Measurements from ENCODE around the gene CETP. TPM values are rescaled to one million over a fixed set of nuclear protein-coding genes. Genes with fewer than 3 reads are reported as not detected.

Gene CETP
- total RNA-seq, 4 donors from 2014 or later: 0.58 to 2.8 TPM; not detected in 2

DNA sequence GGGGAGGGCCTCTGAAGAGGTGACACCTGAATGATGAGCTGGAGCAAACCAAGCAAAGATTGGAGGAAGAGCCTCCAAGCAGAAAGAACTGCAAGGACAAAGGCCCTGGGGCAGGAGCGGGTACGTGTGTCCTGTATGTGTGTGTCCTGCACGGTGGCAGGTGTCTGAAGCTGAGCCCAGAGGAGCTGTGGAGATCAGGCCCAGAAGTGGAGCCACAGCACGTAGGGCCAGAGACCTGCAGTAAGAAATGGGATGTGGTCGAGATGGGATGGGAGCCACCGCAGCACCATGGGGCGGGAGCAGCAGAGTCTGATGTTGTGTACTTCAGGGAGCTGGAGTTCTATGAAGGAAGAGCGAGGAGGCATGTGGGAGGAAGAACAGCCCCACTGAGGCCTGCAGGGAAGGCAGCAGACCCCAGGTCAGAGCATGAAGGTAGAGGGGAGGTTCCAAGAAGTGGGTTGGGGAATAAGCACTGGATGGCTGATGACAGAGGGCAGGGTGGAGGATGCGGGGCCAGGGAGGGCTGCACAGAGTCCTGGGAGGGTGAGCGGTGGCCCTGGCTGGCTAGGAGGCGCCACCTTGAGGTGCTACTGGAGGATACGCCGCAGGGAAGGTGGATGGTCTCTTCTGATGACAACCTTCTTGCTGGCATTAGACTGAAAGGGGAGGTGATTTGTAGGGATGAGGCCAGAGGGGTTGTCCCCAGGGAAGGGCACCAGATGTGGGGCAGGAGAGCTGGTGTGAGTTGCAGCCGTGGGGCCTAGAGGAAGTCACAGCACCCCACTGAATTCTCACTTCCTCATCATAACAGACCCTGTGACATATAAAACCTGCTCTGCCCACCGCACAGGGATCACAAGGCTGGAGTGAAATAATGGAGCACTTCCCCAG is 10.6 kb upstream of the CETP start:
- H3K27me3 ChIP-seq: no peaks in the 10 kb centered on the region
- H3K36me3 ChIP-seq: no peaks in the 10 kb centered on the region
- TF ChIP-seq CTCF (IDR thresholded peaks at IDR 0.05): peak; percentile 10 to 55 (median 30)
- no peak for TF ChIP-seq POLR2A (IDR thresholded peaks at IDR 0.05)
- no peaks in the 10 kb centered on the region for H3K4me1 ChIP-seq
- H3K4me3 ChIP-seq: no peak overlapping the region
- DNase-seq: no peak
- H3K27ac ChIP-seq: no peak overlapping the region
- intact Hi-C loops (cut with DNase I; ENCODE audit: low total_unique reads): no loop called here
- H3K9me3 ChIP-seq: no peaks in the 10 kb centered on the region

DNA sequence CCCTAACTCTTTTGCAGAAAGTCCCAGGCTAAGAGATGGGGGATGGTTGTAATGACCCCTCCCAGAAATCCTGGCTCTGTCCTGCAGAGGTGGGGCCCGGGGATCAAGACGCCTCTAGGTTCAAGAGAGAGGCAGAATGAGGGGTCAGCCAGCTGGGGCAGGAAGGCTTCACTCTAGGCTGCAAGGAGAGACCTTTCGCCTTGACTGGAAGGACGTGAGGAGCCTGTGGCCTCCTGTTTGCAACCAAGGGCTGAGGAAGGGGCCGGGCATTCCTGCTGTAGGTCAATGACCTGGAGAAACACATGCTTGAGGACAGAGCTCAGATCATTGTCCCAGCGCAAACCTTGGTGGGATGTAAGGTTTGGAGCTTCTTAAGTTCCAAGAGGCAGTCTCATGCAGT is 8.7 kb upstream of the CETP start:
- no peak for DNase-seq

DNA sequence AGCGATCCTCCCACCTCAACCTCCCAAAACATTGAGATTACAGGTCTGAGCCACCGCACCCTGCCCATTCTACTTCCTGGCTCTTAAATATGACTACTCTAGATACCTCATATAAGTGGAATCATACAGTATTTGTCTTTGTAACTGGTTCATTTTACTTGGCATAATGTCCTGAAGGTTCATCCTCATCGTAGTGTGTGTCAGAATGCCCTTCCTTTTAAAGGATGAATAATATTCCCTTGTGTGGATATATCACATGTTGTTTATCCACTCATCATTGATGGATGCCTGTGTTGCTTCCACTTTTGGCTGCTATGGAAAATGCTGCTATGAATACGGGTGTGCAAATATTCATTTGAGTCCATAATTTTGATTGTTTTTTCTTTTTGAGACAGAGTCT is 5.7 kb upstream of the CETP start:
- no peak for DNase-seq
- no peaks in the 10 kb centered on the region for H3K4me1 ChIP-seq
- H3K4me3 ChIP-seq: no peak overlapping the region
- intact Hi-C loops (cut with DNase I; ENCODE audit: low total_unique reads): no loop called here
- no peak for TF ChIP-seq CTCF (IDR thresholded peaks at IDR 0.05)
- no peak for TF ChIP-seq POLR2A (IDR thresholded peaks at IDR 0.05)
- no peaks in the 10 kb centered on the region for H3K9me3 ChIP-seq
- H3K36me3 ChIP-seq: no peaks in the 10 kb centered on the region
- H3K27ac ChIP-seq: no peak overlapping the region
- H3K27me3 ChIP-seq: no peaks in the 10 kb centered on the region

More for the DNA sequence above, 8.7 kb upstream of the CETP start:
- H3K4me3 ChIP-seq: no peak overlapping the region
- no peak for TF ChIP-seq CTCF (IDR thresholded peaks at IDR 0.05)
- TF ChIP-seq POLR2A (IDR thresholded peaks at IDR 0.05): no peak
- intact Hi-C loops (cut with DNase I; ENCODE audit: low total_unique reads): no loop called here
- no peaks in the 10 kb centered on the region for H3K9me3 ChIP-seq
- no peaks in the 10 kb centered on the region for H3K27me3 ChIP-seq
- no peaks in the 10 kb centered on the region for H3K36me3 ChIP-seq
- no peaks in the 10 kb centered on the region for H3K4me1 ChIP-seq
- no peak overlapping the region for H3K27ac ChIP-seq

- H3K4me1 ChIP-seq: no peaks in the 10 kb centered on the region
- H3K9me3 ChIP-seq: no peaks in the 10 kb centered on the region
- no peaks in the 10 kb centered on the region for H3K36me3 ChIP-seq
- DNase-seq: no peak
- intact Hi-C loops (cut with DNase I; ENCODE audit: low total_unique reads): no loop called here
- no peaks in the 10 kb centered on the region for H3K27me3 ChIP-seq
- TF ChIP-seq CTCF (IDR thresholded peaks at IDR 0.05) (no peak), POLR2A (IDR thresholded peaks at IDR 0.05) (no peak)
- no peak overlapping the region for H3K4me3 ChIP-seq
- H3K27ac ChIP-seq: no peak overlapping the region
Observed at GRCh38 chr16:56956756-56957155, 5.0 kb upstream of the CETP start.

- no peak for DNase-seq
- intact Hi-C loops (cut with DNase I; ENCODE audit: low total_unique reads): no loop called here
- Histone ChIP-seq H3K27ac (no peak overlapping the region), H3K9me3 (no peaks in the 10 kb centered on the region), H3K4me3 (no peak overlapping the region), H3K4me1 (no peaks in the 10 kb centered on the region), H3K27me3 (no peaks in the 10 kb centered on the region), H3K36me3 (no peaks in the 10 kb centered on the region)
- TF ChIP-seq CTCF (IDR thresholded peaks at IDR 0.05) (no peak), POLR2A (IDR thresholded peaks at IDR 0.05) (no peak)
Observed at GRCh38 chr16:56960681-56961281, 969 bp upstream of the CETP start.

Data from uterus (tissue), 4 donors.